VCaP (cell line): ENCODE results near the gene BTBD2.

Experiments
- H3K27ac ChIP-seq: fragments of 450-650 bp; 2 replicates; pipeline ENCODE4 v1.5.1; 2017
- CTCF ChIP-seq: fragments of 450-650 bp; conservative IDR thresholded peaks from 2 replicates; pipeline ENCODE4 v1.5.1; 2017; ENCODE audit warnings: mild to moderate bottlenecking, moderate library complexity

The BTBD2 gene

GRCh38 chr19:1961000-1961883 is 54.3 kb downstream of the BTBD2 start:
- H3K27ac ChIP-seq, result no peak overlapping the region
- no peak for TF ChIP-seq CTCF

GRCh38 chr19:1959928-1960589 is 55.5 kb downstream of the BTBD2 start:
- no peak for TF ChIP-seq CTCF
- H3K27ac ChIP-seq, result no peak overlapping the region

- TF ChIP-seq CTCF, result no peak
Measured at GRCh38 chr19:1957562-1958248, 57.8 kb downstream of the BTBD2 start.

GRCh38 chr19:1956868-1957492 is 58.5 kb downstream of the BTBD2 start:
- TF ChIP-seq CTCF, result no peak
- no peak overlapping the region for H3K27ac ChIP-seq

More at GRCh38 chr19:1957562-1958248, 57.8 kb downstream of the BTBD2 start:
- no peak overlapping the region for H3K27ac ChIP-seq

- no peak overlapping the region for H3K27ac ChIP-seq
- no peak for TF ChIP-seq CTCF
Measured at GRCh38 chr19:1956122-1956494, 59.4 kb downstream of the BTBD2 start.

- TF ChIP-seq CTCF, result no peak
- no peak overlapping the region for H3K27ac ChIP-seq
Measured at GRCh38 chr19:1955171-1956121, 60.1 kb downstream of the BTBD2 start.
